AG08395 (cell line): ENCODE measurements around the gene CXCL16.
"Not testable (repeated sequence)": the region's sequence is repeated elsewhere in the genome, so short reads cannot be mapped to it uniquely, and the experiment has no call there.

Source experiments
- DNase-seq: peaks from one replicate; pipeline ENCODE4 v3.0.0; 2012; ENCODE audit warnings: mixed read lengths, low spot score

The CXCL16 gene

GRCh38 chr17:4699401-4700056 is 40.2 kb downstream of the CXCL16 start:
- not testable (repeated sequence) for DNase-seq

DNA sequence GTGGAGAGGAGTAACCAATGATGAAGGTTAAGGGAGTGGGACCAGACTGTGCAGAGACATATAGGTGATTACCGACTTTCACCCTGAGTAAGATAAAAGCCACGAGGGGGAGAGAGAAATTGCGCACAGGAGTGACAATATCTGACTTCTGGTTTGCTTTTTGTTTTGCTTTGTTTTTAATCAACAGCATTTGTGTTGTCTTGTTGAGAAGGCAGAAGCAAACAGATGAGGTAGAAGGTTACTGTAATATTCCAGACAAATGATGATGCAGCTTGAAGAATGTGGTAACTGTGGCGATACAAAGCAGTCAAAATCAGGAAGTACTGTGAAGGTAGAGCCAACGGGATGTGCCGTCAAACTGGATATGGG is 43.3 kb downstream of the CXCL16 start:
- no peak for DNase-seq

GRCh38 chr17:4693416-4693815 is 46.3 kb downstream of the CXCL16 start:
- no peak for DNase-seq

DNA sequence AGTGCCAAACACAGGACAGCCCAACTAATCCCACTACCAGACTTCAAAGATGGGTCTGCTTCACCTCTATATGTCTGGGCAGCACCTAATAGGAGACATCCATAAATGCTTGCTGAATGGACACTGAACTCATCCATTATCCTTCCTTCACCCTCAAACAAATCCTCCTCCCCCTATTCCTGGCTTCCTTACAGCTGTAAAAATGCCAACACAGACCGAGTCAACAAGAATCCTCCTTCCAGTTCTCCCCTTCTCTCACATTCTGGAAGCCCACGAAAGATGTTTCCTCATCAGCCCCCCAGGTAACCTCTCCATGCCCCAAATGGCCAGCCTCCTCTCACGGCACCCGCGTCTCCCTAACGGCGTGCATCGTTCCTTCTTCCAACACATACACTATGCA is 48.0 kb downstream of the CXCL16 start:
- DNase-seq = no peak

GRCh38 chr17:4690745-4691144 is 49.0 kb downstream of the CXCL16 start:
- DNase-seq = no peak

GRCh38 chr17:4689872-4690271 is 49.9 kb downstream of the CXCL16 start:
- not testable (repeated sequence) for DNase-seq

- DNase-seq = not testable (repeated sequence)
These were observed 56.0 kb downstream of the CXCL16 start for GRCh38 chr17:4683739-4684138.
